ENCODE data around the gene CRELD1. TPM values are rescaled to one million over a fixed set of nuclear protein-coding genes. Genes with fewer than 3 reads are reported as not detected.

The CRELD1 gene
- total and polyA plus RNA-seq, 2 experiments from 2014 or later, result 43.9 to 82.9 TPM

GRCh38 chr3:9911863-9912262, 21.8 kb upstream of the CRELD1 start:
- no peaks in the 10 kb centered on the region for H3K9me2 ChIP-seq (replicated peaks; ENCODE audit: insufficient read depth)
- H3K4me3 ChIP-seq, result no peak overlapping the region
- no peak overlapping the region for H2AFZ ChIP-seq
- no peak for DNase-seq (ENCODE audit: low spot score)
- no peaks in the 10 kb centered on the region for H3K36me3 ChIP-seq (replicated peaks; ENCODE audit: insufficient read depth, low read depth)
- 83% methylated on average over 8 of the region's 8 CpGs for WGBS (ENCODE audit: low lambda C conversion rate, missing lambda C conversion rate)
- no peaks in the 10 kb centered on the region for H4K20me1 ChIP-seq (ENCODE audit: insufficient read depth, poor library complexity, severe bottlenecking)
- H3K4me1 ChIP-seq (ENCODE audit: insufficient read depth), result peaks cover 32% of the 10 kb centered on the region
- no peaks in the 10 kb centered on the region for H3K9me3 ChIP-seq (ENCODE audit: low read depth)
- H3K27ac ChIP-seq, result no peak overlapping the region
- H3K4me2 ChIP-seq, result no peak overlapping the region
- H3K79me2 ChIP-seq, result no peaks in the 10 kb centered on the region
- no peaks in the 10 kb centered on the region for H3K27me3 ChIP-seq
- TF ChIP-seq CTCF (IDR thresholded peaks at IDR 0.05; ENCODE audit: poor library complexity) (no peak), EZH2 (IDR thresholded peaks at IDR 0.05; ENCODE audit: borderline replicate concordance) (no peak), EZH2phosphoT487 (IDR thresholded peaks at IDR 0.05; ENCODE audit: low read depth, severe bottlenecking, unreplicated experiment) (no peak)

GRCh38 chr3:9912294-9912935, 21.2 kb upstream of the CRELD1 start:
- H3K27me3 ChIP-seq, result no peaks in the 10 kb centered on the region
- no peak for TF ChIP-seq EZH2 (IDR thresholded peaks at IDR 0.05; ENCODE audit: borderline replicate concordance)
- H3K9me3 ChIP-seq (ENCODE audit: low read depth), result no peaks in the 10 kb centered on the region
- no peak overlapping the region for H3K27ac ChIP-seq
- no peaks in the 10 kb centered on the region for H3K9me2 ChIP-seq (replicated peaks; ENCODE audit: insufficient read depth)
- no peaks in the 10 kb centered on the region for H3K36me3 ChIP-seq (replicated peaks; ENCODE audit: insufficient read depth, low read depth)
- no peak overlapping the region for H3K4me3 ChIP-seq
- H2AFZ ChIP-seq, result no peak overlapping the region
- H3K4me2 ChIP-seq, result no peak overlapping the region
- no peak for DNase-seq (ENCODE audit: low spot score)
- H3K79me2 ChIP-seq, result peaks cover 1% of the 10 kb centered on the region
- peaks cover 36% of the 10 kb centered on the region for H3K4me1 ChIP-seq (ENCODE audit: insufficient read depth)
- H4K20me1 ChIP-seq (ENCODE audit: insufficient read depth, poor library complexity, severe bottlenecking), result no peaks in the 10 kb centered on the region
- 84% methylated on average over 7 of the region's 7 CpGs for WGBS (ENCODE audit: low lambda C conversion rate, missing lambda C conversion rate)

- Histone ChIP-seq H3K36me3 (replicated peaks; ENCODE audit: insufficient read depth, low read depth) (no peaks in the 10 kb centered on the region), H3K4me2 (no peak overlapping the region), H3K27me3 (no peaks in the 10 kb centered on the region), H3K79me2 (peaks cover 12% of the 10 kb centered on the region), H3K9me3 (ENCODE audit: low read depth) (no peaks in the 10 kb centered on the region), H2AFZ (no peak overlapping the region), H3K27ac (peak overlapping the region; percentile 43), H4K20me1 (ENCODE audit: insufficient read depth, poor library complexity, severe bottlenecking) (no peaks in the 10 kb centered on the region), H3K9me2 (replicated peaks; ENCODE audit: insufficient read depth) (no peaks in the 10 kb centered on the region), H3K4me3 (no peak overlapping the region), H3K4me1 (ENCODE audit: insufficient read depth) (peaks cover 45% of the 10 kb centered on the region)
- no peak for DNase-seq (ENCODE audit: low spot score)
- TF ChIP-seq EZH2phosphoT487 (IDR thresholded peaks at IDR 0.05; ENCODE audit: low read depth, severe bottlenecking, unreplicated experiment) (no peak), CTCF (IDR thresholded peaks at IDR 0.05; ENCODE audit: poor library complexity) (no peak), EZH2 (IDR thresholded peaks at IDR 0.05; ENCODE audit: borderline replicate concordance) (no peak)
- WGBS (ENCODE audit: low lambda C conversion rate, missing lambda C conversion rate), result 76% methylated on average over 5 of the region's 5 CpGs
Observed at GRCh38 chr3:9913601-9914000, 20.0 kb upstream of the CRELD1 start.

GRCh38 chr3:9914011-9914410, 19.6 kb upstream of the CRELD1 start:
- peak overlapping the region; percentile 91 for H3K27ac ChIP-seq

More at GRCh38 chr3:9914011-9914410, 19.6 kb upstream of the CRELD1 start:
- Histone ChIP-seq H3K4me1 (ENCODE audit: insufficient read depth) (peaks cover 45% of the 10 kb centered on the region), H4K20me1 (ENCODE audit: insufficient read depth, poor library complexity, severe bottlenecking) (no peaks in the 10 kb centered on the region), H2AFZ (no peak overlapping the region), H3K36me3 (replicated peaks; ENCODE audit: insufficient read depth, low read depth) (no peaks in the 10 kb centered on the region), H3K4me3 (no peak overlapping the region), H3K4me2 (no peak overlapping the region), H3K27me3 (no peaks in the 10 kb centered on the region), H3K9me3 (ENCODE audit: low read depth) (no peaks in the 10 kb centered on the region), H3K79me2 (peaks cover 12% of the 10 kb centered on the region), H3K9me2 (replicated peaks; ENCODE audit: insufficient read depth) (no peaks in the 10 kb centered on the region)
- TF ChIP-seq EZH2 (IDR thresholded peaks at IDR 0.05; ENCODE audit: borderline replicate concordance), result no peak
- TF ChIP-seq CTCF (IDR thresholded peaks at IDR 0.05; ENCODE audit: poor library complexity), result no peak
- TF ChIP-seq EZH2phosphoT487 (IDR thresholded peaks at IDR 0.05; ENCODE audit: low read depth, severe bottlenecking, unreplicated experiment), result no peak
- no peak for DNase-seq (ENCODE audit: low spot score)
- WGBS (ENCODE audit: low lambda C conversion rate, missing lambda C conversion rate), result 76% methylated on average over 1 of the region's 1 CpG

Measured in hepatocyte (in vitro differentiated cells).